HEK293 (cell line): ENCODE data around the gene CHST2.

Experiments
- CTCF ChIA-PET: fragments of 350-600 bp; formaldehyde crosslinking; extraction: SDS; loops from one replicate; lab custom pipeline; 2021; ENCODE audit warnings: antibody characterized with exemption; lab: Yijun Ruan, JAX
- POLR2A ChIA-PET: fragments of 300-600 bp; formaldehyde crosslinking; extraction: SDS; loops from one replicate; lab custom pipeline; 2020; ENCODE audit warnings: antibody characterized with exemption, inconsistent platforms; lab: Yijun Ruan, JAX
- H3K27ac ChIP-seq: fragments of 200-500 bp; sonication (Bioruptor generic); 2 replicates; pipeline ENCODE4 v1.5.1; 2014; ENCODE audit warnings: low read depth, low read length, control low read depth, inconsistent platforms; ENCODE audit errors: extremely low read depth
- H3K36me3 ChIP-seq, 2 experiments: fragments of 200-500 bp in 1 of 2; sonication (Bioruptor generic) in 1 of 2; 1 replicate in 1 of 2; 2 replicates in 1 of 2; pipeline ENCODE4 v1.5.1; 2014 to 2017; ENCODE audit warnings: inconsistent platforms in 2 of 2, low read length in 2 of 2; ENCODE audit not compliant: control insufficient read depth in 2 of 2, insufficient read depth in 1 of 2
- H3K4me1 ChIP-seq: fragments of 200-500 bp; sonication (Bioruptor generic); 2 replicates; pipeline ENCODE4 v1.5.1; 2014; ENCODE audit warnings: mild to moderate bottlenecking, low read length, inconsistent platforms; ENCODE audit not compliant: control insufficient read depth, insufficient read depth
- H3K4me3 ChIP-seq: 2 replicates; pipeline ENCODE4 v1.5.1; 2011; ENCODE audit warnings: low read depth, mild to moderate bottlenecking, control low read depth, low read length, moderate library complexity
- H3K9me3 ChIP-seq: fragments of 200-500 bp; sonication (Bioruptor generic); 2 replicates; pipeline ENCODE4 v1.5.1; 2014; ENCODE audit warnings: low read depth, low read length, inconsistent platforms; ENCODE audit not compliant: control insufficient read depth, insufficient read depth
- HOXA7 ChIP-seq: sonication (generic); formaldehyde crosslinking; IDR thresholded peaks from 2 replicates; pipeline ENCODE4 v1.8.1; 2022; ENCODE audit warnings: missing genetic modification reagents, borderline replicate concordance
- KLF1 ChIP-seq: fragments of 450-650 bp; formaldehyde crosslinking; IDR thresholded peaks from 2 replicates; pipeline ENCODE4 v1.5.1; 2016; ENCODE audit warnings: missing biosample characterization, missing genetic modification characterization
- MZF1 ChIP-seq: fragments of 450-650 bp; formaldehyde crosslinking; IDR thresholded peaks from 2 replicates; pipeline ENCODE4 v1.5.1; 2017; ENCODE audit warnings: missing biosample characterization, missing genetic modification characterization, borderline replicate concordance
- SP3 ChIP-seq: fragments of 450-650 bp; formaldehyde crosslinking; IDR thresholded peaks from 2 replicates; pipeline ENCODE4 v1.5.1; 2016; ENCODE audit warnings: missing biosample characterization, missing genetic modification characterization
- YY2 ChIP-seq: fragments of 450-650 bp; formaldehyde crosslinking; IDR thresholded peaks from 2 replicates; pipeline ENCODE4 v1.5.1; 2016; ENCODE audit warnings: missing biosample characterization, missing genetic modification characterization
- ZBTB49 ChIP-seq: fragments of 450-650 bp; formaldehyde crosslinking; IDR thresholded peaks from 2 replicates; pipeline ENCODE4 v1.5.1; 2016; ENCODE audit warnings: missing biosample characterization, missing genetic modification characterization, low read depth
- ZFP37 ChIP-seq: fragments of 450-650 bp; formaldehyde crosslinking; IDR thresholded peaks from 2 replicates; pipeline ENCODE4 v1.5.1; 2016; ENCODE audit warnings: missing biosample characterization, missing genetic modification characterization
- ZNF18 ChIP-seq: fragments of 450-650 bp; formaldehyde crosslinking; IDR thresholded peaks from 2 replicates; pipeline ENCODE4 v1.5.1; 2016; ENCODE audit warnings: missing biosample characterization, missing genetic modification characterization
- ZNF354C ChIP-seq: fragments of 450-650 bp; formaldehyde crosslinking; IDR thresholded peaks from 2 replicates; pipeline ENCODE4 v1.5.1; 2016; ENCODE audit warnings: missing biosample characterization, missing genetic modification characterization, low read depth, borderline replicate concordance
- ZNF423 ChIP-seq: fragments of 450-650 bp; formaldehyde crosslinking; IDR thresholded peaks from 2 replicates; pipeline ENCODE4 v1.5.1; 2016; ENCODE audit warnings: missing biosample characterization, missing genetic modification characterization
- ZNF529 ChIP-seq: fragments of 450-650 bp; formaldehyde crosslinking; IDR thresholded peaks from 2 replicates; pipeline ENCODE4 v1.5.1; 2017; ENCODE audit warnings: missing genetic modification characterization, missing biosample characterization; ENCODE audit not compliant: insufficient replicate concordance
- ZNF544 ChIP-seq: fragments of 450-650 bp; formaldehyde crosslinking; IDR thresholded peaks from 2 replicates; pipeline ENCODE4 v1.5.0; 2017; ENCODE audit warnings: missing biosample characterization, missing genetic modification characterization
- ZNF580 ChIP-seq: fragments of 450-650 bp; formaldehyde crosslinking; IDR thresholded peaks from 2 replicates; pipeline ENCODE4 v1.5.1; 2016; ENCODE audit warnings: missing biosample characterization, missing genetic modification characterization
- ZNF623 ChIP-seq: fragments of 450-650 bp; formaldehyde crosslinking; IDR thresholded peaks from 2 replicates; pipeline ENCODE4 v1.5.1; 2016; ENCODE audit warnings: missing biosample characterization, missing genetic modification characterization
- ZNF624 ChIP-seq: fragments of 450-650 bp; formaldehyde crosslinking; IDR thresholded peaks from 2 replicates; pipeline ENCODE4 v1.5.1; 2017; ENCODE audit warnings: missing biosample characterization, missing genetic modification characterization
- ZNF626 ChIP-seq: fragments of 450-650 bp; sonication (Bioruptor Pico); formaldehyde crosslinking; IDR thresholded peaks from 2 replicates; pipeline ENCODE4 v1.5.1; 2018; ENCODE audit warnings: missing biosample characterization, missing genetic modification characterization, inconsistent platforms
- ZNF701 ChIP-seq: fragments of 450-650 bp; formaldehyde crosslinking; IDR thresholded peaks from 2 replicates; pipeline ENCODE4 v1.5.1; 2016; ENCODE audit warnings: missing biosample characterization, missing genetic modification characterization
- ZXDB ChIP-seq: fragments of 450-650 bp; formaldehyde crosslinking; IDR thresholded peaks from 2 replicates; pipeline ENCODE4 v1.5.1; 2016; ENCODE audit warnings: missing biosample characterization, missing genetic modification characterization
- TF ChIP-seq, protein P1 (sequence below): fragments of 450-650 bp; formaldehyde crosslinking; IDR thresholded peaks from 2 replicates; pipeline ENCODE4 v1.5.1; 2017; ENCODE audit warnings: missing biosample characterization, missing genetic modification characterization

The CHST2 gene

DNA sequence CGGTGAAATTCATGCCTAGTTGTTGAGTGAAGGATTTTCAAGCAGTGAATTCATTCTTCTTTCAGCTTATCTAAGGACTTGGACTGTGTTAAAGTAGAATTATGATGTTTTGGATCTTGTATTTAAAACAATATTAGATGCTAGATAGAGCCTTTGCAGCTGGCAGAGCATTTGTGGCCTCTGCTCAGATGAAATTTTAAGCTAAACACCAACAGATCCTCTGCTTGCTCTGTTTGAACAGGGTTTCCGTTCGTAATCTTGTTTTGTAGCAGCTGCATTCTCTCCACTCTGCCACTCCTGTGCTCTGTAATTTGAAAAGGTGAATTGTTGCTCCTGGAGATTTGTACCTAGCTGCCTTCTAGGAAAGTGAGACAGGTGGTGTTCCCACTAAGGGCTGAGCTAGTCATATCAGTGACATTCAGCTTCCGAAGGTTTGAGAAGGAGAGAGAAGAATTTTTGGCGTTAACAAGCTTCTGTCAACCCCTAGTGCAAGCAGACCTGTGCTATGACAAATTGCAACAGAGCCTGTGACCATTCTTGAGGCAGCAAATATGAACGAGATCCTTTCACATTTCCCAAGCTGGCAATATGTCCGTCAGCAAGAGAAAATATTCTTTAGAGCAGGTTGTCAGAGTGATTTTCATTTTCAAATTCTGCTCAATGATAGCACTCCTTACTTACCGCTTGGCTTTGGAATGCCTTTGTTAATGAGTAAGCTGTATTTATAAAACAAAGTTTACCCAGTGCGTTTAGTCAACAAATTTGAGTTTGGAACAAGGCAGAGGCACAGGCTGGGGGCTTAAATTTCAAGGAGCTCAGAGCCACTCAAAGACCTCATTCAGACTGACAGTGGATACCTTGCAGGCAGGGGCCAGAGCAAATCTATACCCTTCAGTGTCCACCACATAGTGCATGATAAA lies 5.3 kb downstream of the CHST2 start (continued):
- no peak for TF ChIP-seq ZNF18
- TF ChIP-seq ZFP37 (tag by site-specific recombination), result no peak
- TF ChIP-seq YY2, result no peak
- TF ChIP-seq ZNF423 (tag by site-specific recombination), result no peak
- TF ChIP-seq ZNF544 (tag by site-specific recombination), result no peak
- no peak for TF ChIP-seq SP3 (tag by site-specific recombination)
- TF ChIP-seq, all 188 proteins: peak for 0

DNA sequence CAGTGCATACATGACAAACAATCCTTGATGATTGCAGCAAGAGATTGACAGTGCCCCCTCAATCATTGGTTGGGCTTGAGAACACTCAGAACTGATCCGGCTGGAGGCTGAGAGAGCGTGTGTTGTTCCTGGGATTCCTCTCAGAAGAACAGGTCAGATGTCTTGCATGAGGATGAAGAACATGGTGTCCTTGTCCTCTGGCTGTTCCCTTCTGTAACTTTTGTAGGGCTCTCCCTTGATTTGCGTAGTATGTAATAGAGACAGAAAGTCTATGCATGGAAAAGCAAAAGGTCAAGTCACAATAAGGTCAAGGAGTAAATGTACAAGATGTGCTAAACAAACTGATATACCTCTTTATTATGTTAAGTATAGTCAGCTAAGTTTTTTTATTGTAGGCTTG lies 8.2 kb downstream of the CHST2 start:
- TF ChIP-seq, protein P1, sequence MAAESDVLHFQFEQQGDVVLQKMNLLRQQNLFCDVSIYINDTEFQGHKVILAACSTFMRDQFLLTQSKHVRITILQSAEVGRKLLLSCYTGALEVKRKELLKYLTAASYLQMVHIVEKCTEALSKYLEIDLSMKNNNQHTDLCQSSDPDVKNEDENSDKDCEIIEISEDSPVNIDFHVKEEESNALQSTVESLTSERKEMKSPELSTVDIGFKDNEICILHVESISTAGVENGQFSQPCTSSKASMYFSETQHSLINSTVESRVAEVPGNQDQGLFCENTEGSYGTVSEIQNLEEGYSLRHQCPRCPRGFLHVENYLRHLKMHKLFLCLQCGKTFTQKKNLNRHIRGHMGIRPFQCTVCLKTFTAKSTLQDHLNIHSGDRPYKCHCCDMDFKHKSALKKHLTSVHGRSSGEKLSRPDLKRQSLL, result no peak
- no peak for TF ChIP-seq ZNF626 (tag by site-specific recombination)
- TF ChIP-seq ZBTB49 (tag by site-specific recombination), result no peak
- TF ChIP-seq ZNF623 (tag by site-specific recombination), result no peak
- no peak for TF ChIP-seq KLF1 (tag by site-specific recombination)
- TF ChIP-seq ZNF624 (tag by site-specific recombination), result no peak
- no peak for TF ChIP-seq ZNF529
- TF ChIP-seq ZNF580 (tag by site-specific recombination), result no peak
- no peak for TF ChIP-seq ZNF354C
- TF ChIP-seq MZF1 (tag by site-specific recombination), result no peak
- TF ChIP-seq ZNF701 (tag by site-specific recombination), result no peak
- no peak for TF ChIP-seq ZXDB (tag by site-specific recombination)
- TF ChIP-seq HOXA7 (CRISPR knock-in tag), result no peak
- CTCF ChIA-PET, result interaction anchor here (0.6 kb wide), 1 partner anchor 300 kb away, joined by 3 read pairs; no protein-coding TSS in a partner anchor
- no peaks in the 10 kb centered on the region for H3K9me3 ChIP-seq
- H3K4me1 ChIP-seq, result no peaks in the 10 kb centered on the region
- H3K36me3 ChIP-seq, result no peaks in the 10 kb centered on the region
- no peak overlapping the region for H3K27ac ChIP-seq
- H3K4me3 ChIP-seq, result no peak overlapping the region
- POLR2A ChIA-PET, result no interaction called here
